Mesenchymal stem cell (in vitro differentiated cells and primary cell): Measurements from ENCODE around the gene MYO15B.

Experiments used
- DNase-seq: peaks from one replicate; pipeline ENCODE4 v3.0.0-alpha.2; 2013
- H2AFZ ChIP-seq: one replicate; pipeline ENCODE4 v1.6.1; 2013; ENCODE audit warnings: low read depth, mild to moderate bottlenecking, control low read depth, inconsistent platforms, low read length, moderate library complexity
- H2AK5ac ChIP-seq: 2 replicates; pipeline ENCODE4 v1.6.1; 2013; ENCODE audit warnings: low read length, moderate library complexity, mild to moderate bottlenecking, inconsistent platforms; ENCODE audit not compliant: severe bottlenecking
- H2BK120ac ChIP-seq: one replicate; pipeline ENCODE4 v1.6.1; 2013; ENCODE audit warnings: low read depth, mild to moderate bottlenecking, inconsistent platforms, low read length, moderate library complexity
- H2BK12ac ChIP-seq, 2 experiments: one replicate each; pipeline ENCODE4 v1.6.1; 2013; ENCODE audit warnings: inconsistent platforms in 2 of 2, low read length in 2 of 2, mild to moderate bottlenecking in 2 of 2, moderate library complexity in 2 of 2, control low read depth in 1 of 2
- H2BK15ac ChIP-seq: one replicate; pipeline ENCODE4 v1.6.1; 2013; ENCODE audit warnings: mild to moderate bottlenecking, low read depth, inconsistent platforms; ENCODE audit not compliant: poor library complexity, severe bottlenecking
- H2BK5ac ChIP-seq: 2 replicates; pipeline ENCODE4 v1.6.1; 2013; ENCODE audit warnings: low read depth, mild to moderate bottlenecking, low read length, control low read depth, inconsistent platforms; ENCODE audit not compliant: poor library complexity, severe bottlenecking
- H3K14ac ChIP-seq, 2 experiments: one replicate each; pipeline ENCODE4 v1.6.1; 2013; ENCODE audit warnings: inconsistent platforms in 2 of 2, low read length in 2 of 2, control low read depth in 1 of 2, mild to moderate bottlenecking in 1 of 2, moderate library complexity in 1 of 2
- H3K18ac ChIP-seq, 2 experiments: one replicate each; pipeline ENCODE4 v1.6.1; 2013; ENCODE audit warnings: inconsistent platforms in 2 of 2, low read length in 2 of 2, control low read depth in 1 of 2, low read depth in 1 of 2, mild to moderate bottlenecking in 1 of 2
- H3K23ac ChIP-seq, 2 experiments: one replicate each; pipeline ENCODE4 v1.6.1; 2013; ENCODE audit warnings: inconsistent platforms in 2 of 2, low read length in 2 of 2, mild to moderate bottlenecking in 2 of 2, moderate library complexity in 2 of 2, control low read depth in 1 of 2
- H3K27ac ChIP-seq: 2 replicates; pipeline ENCODE4 v1.5.1; 2013; ENCODE audit warnings: mild to moderate bottlenecking, moderate library complexity, low read length, control low read depth, inconsistent platforms; ENCODE audit not compliant: poor library complexity, severe bottlenecking
- H3K27me3 ChIP-seq, 2 experiments: 2 replicates each; pipeline versions ENCODE4 v1.6.1 to v1.7.0; 2013; ENCODE audit warnings: low read length in 2 of 2, mild to moderate bottlenecking in 2 of 2, moderate library complexity in 2 of 2, control low read depth in 1 of 2, inconsistent platforms in 1 of 2; ENCODE audit not compliant: control insufficient read depth in 1 of 2, insufficient read depth in 1 of 2
- H3K36me3 ChIP-seq, 2 experiments: 2 replicates each; pipeline versions ENCODE4 v1.6.1 to v1.7.0; 2013; ENCODE audit warnings: low read length in 2 of 2, control low read depth in 1 of 2, inconsistent platforms in 1 of 2, low read depth in 1 of 2, mild to moderate bottlenecking in 1 of 2; ENCODE audit not compliant: insufficient read depth in 2 of 2, control insufficient read depth in 1 of 2
- H3K4ac ChIP-seq, 2 experiments: one replicate each; pipeline ENCODE4 v1.6.1; 2013; ENCODE audit warnings: inconsistent platforms in 2 of 2, low read length in 2 of 2, mild to moderate bottlenecking in 2 of 2, moderate library complexity in 2 of 2, control low read depth in 1 of 2, low read depth in 1 of 2
- H3K4me1 ChIP-seq: 2 replicates; pipeline ENCODE4 v1.6.1; 2013; ENCODE audit warnings: low read depth, low read length, control low read depth; ENCODE audit not compliant: control insufficient read depth, insufficient read depth
- H3K4me2 ChIP-seq: 2 replicates; pipeline ENCODE4 v1.6.1; 2013; ENCODE audit warnings: low read length, mild to moderate bottlenecking, inconsistent platforms; ENCODE audit not compliant: poor library complexity, severe bottlenecking
- H3K4me3 ChIP-seq, 2 experiments: 2 replicates each; pipeline versions ENCODE4 v1.5.1 to v1.7.0; 2013; ENCODE audit warnings: low read length in 2 of 2, mild to moderate bottlenecking in 2 of 2, control low read depth in 1 of 2, low read depth in 1 of 2; ENCODE audit not compliant: insufficient read depth in 1 of 2
- H3K79me1 ChIP-seq: replicated peaks from 2 replicates; pipeline ENCODE4 v1.6.1; 2013; ENCODE audit warnings: mild to moderate bottlenecking, control low read depth, low read length, inconsistent platforms; ENCODE audit not compliant: poor library complexity, severe bottlenecking
- H3K9ac ChIP-seq: 2 replicates; pipeline ENCODE4 v1.7.0; 2013; ENCODE audit warnings: mild to moderate bottlenecking, low read length, moderate library complexity
- H3K9me3 ChIP-seq: 2 replicates; pipeline ENCODE4 v1.7.0; 2013; ENCODE audit warnings: mild to moderate bottlenecking, low read length; ENCODE audit not compliant: control insufficient read depth
- H4K8ac ChIP-seq: one replicate; pipeline ENCODE4 v1.6.1; 2013; ENCODE audit warnings: inconsistent platforms, mild to moderate bottlenecking, low read length, moderate library complexity
- H4K91ac ChIP-seq: one replicate; pipeline ENCODE4 v1.6.1; 2013; ENCODE audit warnings: mild to moderate bottlenecking, low read length, inconsistent platforms
- WGBS: methylation state at CpG from one replicate; pipeline ENCODE4 v1.1.7; 2013; ENCODE audit warnings: mixed read lengths; 5-methylcytosine and 5-hydroxymethylcytosine counted together

The MYO15B gene

DNA sequence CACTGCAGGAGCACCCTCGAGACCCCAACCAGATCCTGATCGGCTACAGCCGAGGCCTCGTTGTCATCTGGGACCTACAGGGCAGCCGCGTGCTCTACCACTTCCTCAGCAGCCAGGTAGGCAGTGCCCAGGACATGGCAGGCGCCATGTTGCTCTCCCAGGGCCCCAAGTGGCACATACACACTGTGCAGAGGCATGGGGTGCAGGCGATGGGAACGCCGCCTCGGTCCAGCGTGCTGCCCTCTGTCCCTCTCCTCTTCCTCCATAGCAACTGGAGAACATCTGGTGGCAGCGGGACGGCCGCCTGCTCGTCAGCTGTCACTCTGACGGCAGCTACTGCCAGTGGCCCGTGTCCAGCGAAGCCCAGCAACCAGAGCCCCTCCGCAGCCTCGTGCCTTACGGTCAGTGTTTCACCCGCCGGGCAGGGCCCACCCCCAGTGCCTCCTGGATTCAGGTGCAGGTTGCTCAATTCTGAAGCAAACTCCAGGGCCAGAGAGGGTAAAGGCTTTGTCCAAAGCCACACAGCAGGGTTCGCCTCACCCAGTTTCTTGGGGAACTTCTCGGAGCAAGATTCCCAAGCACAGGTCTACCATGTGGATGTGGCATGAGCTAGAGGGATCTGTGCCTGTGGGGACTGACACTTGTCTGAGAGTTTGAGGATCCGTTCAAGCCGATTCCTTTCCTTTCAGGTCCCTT lies 24.4 kb upstream of the MYO15B start:
- Histone ChIP-seq H3K36me3 (peaks cover 0 to 9% of the 10 kb centered on the region in 2 experiments), H3K4me1 (peaks cover 24% of the 10 kb centered on the region)
- 92% methylated on average over 28 of the region's 28 CpGs for WGBS

DNA sequence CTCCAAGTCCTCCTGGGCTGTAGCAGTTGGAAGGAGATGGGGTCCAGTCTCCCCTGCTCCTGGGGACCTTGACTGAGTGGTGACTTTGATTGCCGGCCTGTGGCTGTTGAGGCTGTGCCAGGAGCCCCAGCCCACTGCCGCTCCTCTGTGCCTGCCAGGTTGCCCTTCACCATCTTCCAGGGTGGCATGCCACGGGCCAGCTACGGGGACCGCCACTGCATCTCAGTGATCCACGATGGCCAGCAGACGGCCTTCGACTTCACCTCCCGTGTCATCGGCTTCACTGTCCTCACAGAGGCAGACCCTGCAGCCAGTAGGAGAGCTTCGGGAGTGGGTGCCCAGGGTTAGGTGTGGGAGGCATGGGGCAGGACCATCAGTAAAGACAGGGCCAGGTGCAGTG lies 23.4 kb upstream of the MYO15B start:
- Histone ChIP-seq H2BK120ac (no peak overlapping the region), H3K23ac (no peak overlapping the region), H2AK5ac (no peak overlapping the region), H2BK15ac (no peak overlapping the region), H3K4me1 (peaks cover 18% of the 10 kb centered on the region), H2AFZ (no peak overlapping the region), H3K4me2 (no peak overlapping the region), H2BK5ac (no peak overlapping the region), H4K8ac (no peak overlapping the region), H3K27me3 (peaks cover 0 to 57% of the 10 kb centered on the region in 2 experiments), H3K9me3 (no peaks in the 10 kb centered on the region), H3K9ac (no peak overlapping the region), H3K36me3 (peaks cover 0 to 13% of the 10 kb centered on the region in 2 experiments), H3K79me1 (no peaks in the 10 kb centered on the region), H3K4me3 (no peak overlapping the region), H3K18ac (no peak overlapping the region), H4K91ac (peak overlapping the region; percentile 5), H2BK12ac (no peak overlapping the region), H3K27ac (no peak overlapping the region), H3K14ac (no peak overlapping the region), H3K4ac (no peak overlapping the region)
- WGBS, result 97% methylated on average over 11 of the region's 11 CpGs
- no peak for DNase-seq

More for the DNA sequence above, 24.4 kb upstream of the MYO15B start:
- Histone ChIP-seq H3K14ac (no peak overlapping the region), H2AK5ac (no peak overlapping the region), H2BK15ac (no peak overlapping the region), H3K4ac (no peak overlapping the region), H2AFZ (no peak overlapping the region), H4K91ac (peak overlapping the region; percentile 11), H3K4me3 (no peak overlapping the region), H3K27ac (no peak overlapping the region), H3K79me1 (no peaks in the 10 kb centered on the region), H2BK120ac (no peak overlapping the region), H3K18ac (no peak overlapping the region), H3K23ac (no peak overlapping the region), H3K4me2 (no peak overlapping the region), H3K9ac (no peak overlapping the region), H3K27me3 (peaks cover 0 to 47% of the 10 kb centered on the region in 2 experiments), H2BK5ac (no peak overlapping the region), H4K8ac (no peak overlapping the region), H3K9me3 (no peaks in the 10 kb centered on the region), H2BK12ac (no peak overlapping the region)
- DNase-seq, result no peak

- no peak overlapping the region for H2BK120ac ChIP-seq
- H3K4me2 ChIP-seq, result no peak overlapping the region
- no peak overlapping the region for H2AK5ac ChIP-seq
- no peak overlapping the region for H3K27ac ChIP-seq
- no peaks in the 10 kb centered on the region for H3K79me1 ChIP-seq
- H3K4me3 ChIP-seq, result no peak overlapping the region
- H3K4me1 ChIP-seq, result peaks cover 18% of the 10 kb centered on the region
- H4K91ac ChIP-seq, result no peak overlapping the region
- H3K9ac ChIP-seq, result no peak overlapping the region
- H3K14ac ChIP-seq, result no peak overlapping the region
- peaks cover 0 to 13% of the 10 kb centered on the region in 2 experiments for H3K36me3 ChIP-seq
- H3K4ac ChIP-seq, result no peak overlapping the region
- H2AFZ ChIP-seq, result no peak overlapping the region
- no peak overlapping the region for H2BK12ac ChIP-seq
- H4K8ac ChIP-seq, result no peak overlapping the region
- H3K23ac ChIP-seq, result no peak overlapping the region
- H3K9me3 ChIP-seq, result no peaks in the 10 kb centered on the region
- WGBS, result 70% methylated on average over 7 of the region's 7 CpGs
- H3K18ac ChIP-seq, result no peak overlapping the region
- H3K27me3 ChIP-seq, result peaks cover 0 to 57% of the 10 kb centered on the region in 2 experiments
- H2BK15ac ChIP-seq, result peak overlapping the region; percentile 44
- no peak overlapping the region for H2BK5ac ChIP-seq
- peak; percentile 32 for DNase-seq
Observed at GRCh38 chr17:75565066-75565465, 22.5 kb upstream of the MYO15B start.

GRCh38 chr17:75565618-75566017 lies 22.0 kb upstream of the MYO15B start:
- H3K14ac ChIP-seq, result no peak overlapping the region
- no peak overlapping the region for H3K4me3 ChIP-seq
- no peak overlapping the region for H3K27ac ChIP-seq
- H3K4ac ChIP-seq, result no peak overlapping the region
- H3K79me1 ChIP-seq, result no peaks in the 10 kb centered on the region
- peaks cover 0 to 13% of the 10 kb centered on the region in 2 experiments for H3K36me3 ChIP-seq
- H2BK15ac ChIP-seq, result peak overlapping the region; percentile 26
- H3K18ac ChIP-seq, result no peak overlapping the region
- H3K23ac ChIP-seq, result no peak overlapping the region
- H3K9ac ChIP-seq, result no peak overlapping the region
- H2AK5ac ChIP-seq, result peak overlapping the region; percentile 26
- peaks cover 0 to 57% of the 10 kb centered on the region in 2 experiments for H3K27me3 ChIP-seq
- H2BK120ac ChIP-seq, result no peak overlapping the region
- H2BK12ac ChIP-seq, result no peak overlapping the region
- H2BK5ac ChIP-seq, result no peak overlapping the region
- no peak for DNase-seq
- no peak overlapping the region for H2AFZ ChIP-seq
- H3K9me3 ChIP-seq, result no peaks in the 10 kb centered on the region
- no peak overlapping the region for H4K91ac ChIP-seq
- WGBS, result 91% methylated on average over 6 of the region's 6 CpGs
- peaks cover 18% of the 10 kb centered on the region for H3K4me1 ChIP-seq
- no peak overlapping the region for H3K4me2 ChIP-seq
- no peak overlapping the region for H4K8ac ChIP-seq
